SK-N-SH treated with all-trans-retinoic acid at 6 μM for 48 hours (cell line): Measurements from ENCODE around the gene FANCE.
A peak's percentile ranks its signal among the peaks of the same experiment; 100 is the strongest.

Source experiments
- ATAC-seq: fragments of 200-7000 bp; cut with Tn5 transposase; 3 replicates; pipeline ENCODE4 v1.9.1; 2020; ENCODE audit warnings: mild to moderate bottlenecking, moderate library complexity
- BACH2 ChIP-seq: fragments of 250-450 bp; sonication (Bioruptor Pico); IDR thresholded peaks from 2 replicates; pipeline ENCODE4 v1.9.0; 2021; ENCODE audit warnings: mild to moderate bottlenecking, borderline replicate concordance
- CSDC2 ChIP-seq: fragments of 250-450 bp; sonication (Bioruptor Pico); IDR thresholded peaks from 2 replicates; pipeline ENCODE4 v1.5.0; 2020; ENCODE audit warnings: mild to moderate bottlenecking, moderate library complexity
- CSRNP3 ChIP-seq: fragments of 250-450 bp; sonication (Bioruptor Pico); IDR thresholded peaks from 2 replicates; pipeline ENCODE4 v1.5.1; 2021; ENCODE audit warnings: mild to moderate bottlenecking, moderate library complexity
- ESRRG ChIP-seq: fragments of 250-450 bp; sonication (Bioruptor Pico); IDR thresholded peaks from 2 replicates; pipeline ENCODE4 v1.6.1; 2021; ENCODE audit warnings: mild to moderate bottlenecking
- GLIS3 ChIP-seq: fragments of 250-450 bp; sonication (Bioruptor Pico); IDR thresholded peaks from 2 replicates; pipeline ENCODE4 v1.5.0; 2020; ENCODE audit warnings: mild to moderate bottlenecking, moderate library complexity
- OSR1 ChIP-seq: fragments of 250-450 bp; sonication (Bioruptor Pico); IDR thresholded peaks from 2 replicates; pipeline ENCODE4 v1.8.0; 2022; ENCODE audit warnings: moderate library complexity, mild to moderate bottlenecking, inconsistent platforms
- PPARA ChIP-seq: fragments of 250-450 bp; sonication (Bioruptor Pico); IDR thresholded peaks from 2 replicates; pipeline ENCODE4 v1.5.0; 2020; ENCODE audit warnings: mild to moderate bottlenecking, borderline replicate concordance
- RARB ChIP-seq: fragments of 250-450 bp; sonication (Bioruptor Pico); IDR thresholded peaks from 2 replicates; pipeline ENCODE4 v1.8.0; 2021; ENCODE audit warnings: mild to moderate bottlenecking, moderate library complexity
- SNAI2 ChIP-seq: fragments of 250-450 bp; sonication (Bioruptor Pico); IDR thresholded peaks from 2 replicates; pipeline ENCODE4 v1.5.0; 2020; ENCODE audit warnings: mild to moderate bottlenecking, moderate library complexity
- TCF4 ChIP-seq: fragments of 250-450 bp; sonication (Bioruptor Pico); IDR thresholded peaks from 2 replicates; pipeline ENCODE4 v1.8.0; 2021; ENCODE audit warnings: mild to moderate bottlenecking, moderate library complexity, borderline replicate concordance
- TSHZ2 ChIP-seq: fragments of 250-450 bp; sonication (Bioruptor Pico); IDR thresholded peaks from 2 replicates; pipeline ENCODE4 v1.5.0; 2020; ENCODE audit warnings: mild to moderate bottlenecking, moderate library complexity
- ZFP3 ChIP-seq: fragments of 250-450 bp; sonication (Bioruptor Pico); IDR thresholded peaks from 2 replicates; pipeline ENCODE4 v1.5.0; 2020; ENCODE audit warnings: mild to moderate bottlenecking, moderate library complexity
- ZFP30 ChIP-seq: fragments of 450-650 bp; formaldehyde crosslinking; IDR thresholded peaks from 2 replicates; pipeline ENCODE4 v1.5.0; 2022; ENCODE audit warnings: mild to moderate bottlenecking, moderate library complexity
- ZNF70 ChIP-seq: fragments of 450-650 bp; formaldehyde crosslinking; IDR thresholded peaks from 2 replicates; pipeline ENCODE4 v1.5.0; 2020; ENCODE audit warnings: mild to moderate bottlenecking, moderate library complexity
- TF ChIP-seq, protein P1 (sequence below): fragments of 250-450 bp; sonication (Bioruptor Pico); IDR thresholded peaks from 2 replicates; pipeline ENCODE4 v1.5.1; 2020; ENCODE audit warnings: low read depth, mild to moderate bottlenecking, moderate library complexity

FANCE gene

GRCh38 chr6:35469751-35470662 lies 17.9 kb downstream of the FANCE start:
- no peak for ATAC-seq
- TF ChIP-seq TCF4 (CRISPR knock-in tag) = 0 out of 2 replicates have a peak, but pooled peaks have one; percentile 32
- no peak for TF ChIP-seq CSRNP3 (CRISPR knock-in tag)

- TF ChIP-seq TSHZ2 (CRISPR knock-in tag) (no peak), ZNF70 (CRISPR knock-in tag) (no peak), OSR1 (CRISPR knock-in tag) (no peak)
- ATAC-seq = no peak
These were observed 18.6 kb downstream of the FANCE start for GRCh38 chr6:35470663-35471120.

DNA sequence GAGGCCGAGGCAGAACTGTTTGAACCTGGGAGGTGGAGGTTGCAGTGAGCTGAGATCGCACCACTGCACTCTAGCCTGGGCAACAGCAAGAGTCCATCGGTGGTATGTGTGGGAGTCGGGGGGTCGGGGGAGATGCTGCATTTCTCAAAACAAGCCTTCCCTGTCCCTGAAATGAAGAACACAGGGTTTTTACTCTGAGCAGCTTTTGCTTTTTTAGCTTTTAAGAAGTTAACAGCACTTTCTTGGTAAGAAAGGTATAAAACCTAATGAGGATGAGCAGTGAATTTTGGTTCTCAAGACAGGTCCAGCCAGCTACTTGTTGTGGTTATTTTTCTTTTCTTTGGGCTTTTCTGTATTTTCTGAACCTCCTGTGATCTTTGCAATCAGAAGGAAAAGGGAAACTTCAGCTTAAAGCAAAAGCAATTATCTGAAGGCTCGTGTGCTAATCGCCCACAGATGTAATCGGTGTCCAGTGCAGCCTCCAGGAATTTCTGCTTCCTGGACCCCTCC lies 19.8 kb downstream of the FANCE start:
- ATAC-seq = no peak
- TF ChIP-seq ZNF70 (CRISPR knock-in tag) = no peak
- TF ChIP-seq, all 23 proteins: peak for 0

DNA sequence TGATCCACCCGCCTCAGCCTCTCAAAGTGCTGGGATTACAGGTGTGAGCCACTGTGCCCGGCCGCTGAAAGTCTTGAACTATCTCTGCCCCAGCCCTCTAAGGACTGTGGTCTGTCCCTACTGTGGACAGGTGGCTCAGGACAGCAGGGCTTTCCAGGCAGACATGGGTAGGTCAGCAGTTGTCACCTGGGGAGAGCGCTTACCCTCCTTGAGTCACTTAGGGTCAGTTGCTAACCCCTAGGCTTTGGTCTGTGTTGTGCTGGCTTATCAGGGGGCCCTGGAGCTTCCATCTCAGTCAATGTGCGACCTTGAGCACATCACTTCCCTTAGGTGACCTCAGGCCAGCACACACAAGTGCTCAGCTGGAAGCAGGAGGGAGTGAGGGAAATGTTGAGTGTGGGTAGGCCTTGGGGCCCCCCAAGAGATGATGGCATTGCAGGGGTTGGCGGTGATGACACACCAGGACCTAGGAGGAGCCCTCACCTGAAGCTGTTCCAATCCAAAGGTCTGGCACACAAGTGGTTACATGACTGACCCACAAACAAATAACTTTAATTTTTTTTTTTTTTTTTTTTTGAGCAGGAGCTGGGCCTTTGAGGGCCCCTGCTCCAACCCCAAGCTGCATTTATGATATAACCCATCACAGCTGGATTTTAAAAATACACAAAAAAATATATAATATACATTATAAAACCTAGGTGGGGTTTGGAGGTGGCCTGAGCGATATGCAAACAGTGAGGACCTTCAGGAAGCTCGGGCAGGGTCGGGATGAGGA lies 21.1 kb downstream of the FANCE start:
- TF ChIP-seq CSDC2 (CRISPR knock-in tag) (no peak), TCF4 (CRISPR knock-in tag) (no peak), GLIS3 (CRISPR knock-in tag) (no peak), TSHZ2 (CRISPR knock-in tag) (no peak), RARB (CRISPR knock-in tag) (no peak), PPARA (CRISPR knock-in tag) (no peak), ZFP3 (CRISPR knock-in tag) (no peak), ZNF70 (CRISPR knock-in tag) (no peak), OSR1 (CRISPR knock-in tag) (no peak)
- TF ChIP-seq, protein P1, sequence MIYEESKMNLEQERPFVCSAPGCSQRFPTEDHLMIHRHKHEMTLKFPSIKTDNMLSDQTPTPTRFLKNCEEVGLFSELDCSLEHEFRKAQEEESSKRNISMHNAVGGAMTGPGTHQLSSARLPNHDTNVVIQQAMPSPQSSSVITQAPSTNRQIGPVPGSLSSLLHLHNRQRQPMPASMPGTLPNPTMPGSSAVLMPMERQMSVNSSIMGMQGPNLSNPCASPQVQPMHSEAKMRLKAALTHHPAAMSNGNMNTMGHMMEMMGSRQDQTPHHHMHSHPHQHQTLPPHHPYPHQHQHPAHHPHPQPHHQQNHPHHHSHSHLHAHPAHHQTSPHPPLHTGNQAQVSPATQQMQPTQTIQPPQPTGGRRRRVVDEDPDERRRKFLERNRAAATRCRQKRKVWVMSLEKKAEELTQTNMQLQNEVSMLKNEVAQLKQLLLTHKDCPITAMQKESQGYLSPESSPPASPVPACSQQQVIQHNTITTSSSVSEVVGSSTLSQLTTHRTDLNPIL = no peak
- no peak for ATAC-seq

- no peak; the same call in 2 of the 3 replicates for ATAC-seq
- TF ChIP-seq, protein P1 = no peak
- TF ChIP-seq CSDC2 (CRISPR knock-in tag) (no peak), ZFP30 (CRISPR knock-in tag) (no peak), GLIS3 (CRISPR knock-in tag) (no peak), SNAI2 (CRISPR knock-in tag) (no peak), CSRNP3 (CRISPR knock-in tag) (no peak), ZFP3 (CRISPR knock-in tag) (no peak), ESRRG (CRISPR knock-in tag) (no peak), TSHZ2 (CRISPR knock-in tag) (no peak), TCF4 (CRISPR knock-in tag) (no peak), BACH2 (CRISPR knock-in tag) (no peak)
These were observed 21.7 kb downstream of the FANCE start for GRCh38 chr6:35473850-35474130.
